Heart right ventricle (tissue), 16 donors: ENCODE results near the gene KRT34. TPM values are rescaled to one million over a fixed set of nuclear protein-coding genes. Genes with fewer than 3 reads are reported as not detected.
"Not testable (repeated sequence)": the region's sequence is repeated elsewhere in the genome, so short reads cannot be mapped to it uniquely, and the experiment has no call there.

Source experiments
- ATAC-seq, 8 donors: fragments of 200-7000 bp; cut with Tn5 transposase; one replicate each; pipeline ENCODE4 v1.9.1; 2020; ENCODE audit warnings: mild to moderate bottlenecking in 8 of 8, moderate library complexity in 8 of 8, moderate number of reproducible peaks in 1 of 8
- DNase-seq, 2 donors: peaks; one replicate each; pipeline ENCODE4 v3.0.0-alpha.2; 2020
- H3K27ac ChIP-seq, 10 donors: fragments of 200-600 bp; sonication (generic) in 2 of 10; one replicate each; pipeline versions ENCODE4 v1.5.0 to v1.8.0; 2020 to 2022; ENCODE audit warnings: mild to moderate bottlenecking in 3 of 10
- H3K27me3 ChIP-seq, 7 donors: fragments of 200-600 bp; one replicate each; pipeline ENCODE4 v1.8.0; 2021 to 2022; ENCODE audit warnings: mild to moderate bottlenecking in 2 of 7
- H3K36me3 ChIP-seq, 9 donors: fragments of 200-600 bp; sonication (generic) in 1 of 9; one replicate each; pipeline versions ENCODE4 v1.5.0 to v1.8.0; 2020 to 2022; ENCODE audit warnings: mild to moderate bottlenecking in 2 of 9
- H3K4me1 ChIP-seq, 9 donors: fragments of 200-600 bp; sonication (generic) in 1 of 9; one replicate each; pipeline versions ENCODE4 v1.5.0 to v1.8.0; 2020 to 2022; ENCODE audit warnings: mild to moderate bottlenecking in 4 of 9
- H3K4me3 ChIP-seq, 10 donors: fragments of 200-600 bp; sonication (generic) in 2 of 10; one replicate each; pipeline versions ENCODE4 v1.5.0 to v1.8.0; 2020 to 2022; ENCODE audit warnings: mild to moderate bottlenecking in 7 of 10, moderate library complexity in 2 of 10
- H3K9me3 ChIP-seq, 11 donors: fragments of 200-600 bp in 10 of 11; sonication (generic) in 2 of 11; one replicate each; pipeline versions ENCODE4 v1.5.0 to v1.8.0; 2013 to 2022; ENCODE audit warnings: mild to moderate bottlenecking in 2 of 11, control low read depth in 1 of 11, moderate library complexity in 1 of 11
- WGBS, 2 donors: extraction: QIAGEN DNeasy Blood & Tissue Kit; methylation state at CpG; one replicate each; pipeline ENCODE4 v1.1.7; 2013; ENCODE audit warnings: inconsistent platforms in 1 of 2; 5-methylcytosine and 5-hydroxymethylcytosine counted together
- intact Hi-C, 10 donors: fragments of 100-400 bp; cut with DNase I; formaldehyde crosslinking; loops; one replicate each; pipeline versions ENCODE4 v1.11.1 to v1.14.2; 2022
- polyA plus RNA-seq, 2 donors: library from polyadenylated mRNA; stranded (reverse); fragments of 200-250 nt; gene quantifications; one replicate each; pipeline ENCODE4 v1.2.3, GENCODE V29; 2013
- total RNA-seq, 10 donors: library from RNA; stranded (reverse); fragmentation: NEBNext Ultra II Directional in 3 of 10; extraction: Animal tissue kit (Norgen Biotek cat#: 25700) in 3 of 10; gene quantifications; one replicate each; pipeline versions ENCODE4 v1.2.1 to v1.2.4, GENCODE V29; 2021 to 2023
- TF ChIP-seq, protein P1 (sequence below), 9 donors: fragments of 200-600 bp; sonication (generic) in 2 of 9; IDR thresholded peaks; one replicate each; pipeline versions ENCODE4 v1.5.0 to v1.8.0; 2021 to 2022; ENCODE audit warnings: antibody characterized with exemption in 9 of 9, mild to moderate bottlenecking in 5 of 9, moderate library complexity in 1 of 9
- donor health status: Arrhythmogenic right ventricular cardiomyopathy.
- donor health status: ischemic (EF 13 %, LVEDD 7.1; RV severe dilation, severe dysfunction).
- donor health status: healthy with polysubstance abuse.
- donor health status: DM: no; HTN: yes; CAD: no.
- donor health status: DM: no; HTN: no; CAD: no.
- donor health status: ischemic (EF 25% LVEDD 6.9; RV normal size, moderate dysfunction).
- donor health status: ischemic (EF 25% LVEDD 5.7; RV mildly dilated, moderate dysfunction).
- donor health status: healthy.
- donor health status: DM: yes; HTN: yes; CAD: no.
- donor health status: Ischemic cardiomyopathy.
- donor health status: ischemic (EF 35%, LVEDD 5.7; RV mildly dilated, moderate dysfunction).
- donor health status: nonischemic (EF 11% LVEDD 7.7; RV severe dilation, severe dysfunction).
- donor health status: DM: yes; HTN: yes; CAD: no.
- donor health status: PGD.
- donor health status: ischemic (EF 29% LVEDD 5.4; RV normal size, mild dysfunction).
- donor health status: nonischemic (EF 23%, LVEDD 6.1; RV moderate dilation, normal function).

The KRT34 gene
- total and polyA plus RNA-seq, 12 donors, result not detected

DNA sequence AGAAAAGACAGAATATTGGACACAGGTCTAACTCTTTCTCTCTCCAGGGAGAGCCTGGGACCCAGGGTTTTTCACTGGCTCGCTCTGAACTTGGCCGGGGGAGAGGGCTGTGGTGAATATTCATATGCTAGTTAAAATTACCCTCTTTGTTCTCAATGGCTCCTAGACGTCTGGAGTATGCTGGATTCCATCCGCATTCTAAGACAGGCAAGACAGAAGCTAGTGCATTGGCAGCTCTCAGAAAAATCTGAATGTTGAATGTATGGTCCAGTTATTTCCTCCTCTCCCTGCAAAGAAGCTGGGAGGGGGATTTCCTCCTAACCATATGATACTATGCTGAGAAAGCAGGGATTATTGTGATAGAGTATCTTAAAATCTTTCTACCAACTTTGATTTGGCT, 5.6 kb upstream of the KRT34 start:
- DNase-seq (no peak), ATAC-seq (no peak)
- TF ChIP-seq, protein P1, sequence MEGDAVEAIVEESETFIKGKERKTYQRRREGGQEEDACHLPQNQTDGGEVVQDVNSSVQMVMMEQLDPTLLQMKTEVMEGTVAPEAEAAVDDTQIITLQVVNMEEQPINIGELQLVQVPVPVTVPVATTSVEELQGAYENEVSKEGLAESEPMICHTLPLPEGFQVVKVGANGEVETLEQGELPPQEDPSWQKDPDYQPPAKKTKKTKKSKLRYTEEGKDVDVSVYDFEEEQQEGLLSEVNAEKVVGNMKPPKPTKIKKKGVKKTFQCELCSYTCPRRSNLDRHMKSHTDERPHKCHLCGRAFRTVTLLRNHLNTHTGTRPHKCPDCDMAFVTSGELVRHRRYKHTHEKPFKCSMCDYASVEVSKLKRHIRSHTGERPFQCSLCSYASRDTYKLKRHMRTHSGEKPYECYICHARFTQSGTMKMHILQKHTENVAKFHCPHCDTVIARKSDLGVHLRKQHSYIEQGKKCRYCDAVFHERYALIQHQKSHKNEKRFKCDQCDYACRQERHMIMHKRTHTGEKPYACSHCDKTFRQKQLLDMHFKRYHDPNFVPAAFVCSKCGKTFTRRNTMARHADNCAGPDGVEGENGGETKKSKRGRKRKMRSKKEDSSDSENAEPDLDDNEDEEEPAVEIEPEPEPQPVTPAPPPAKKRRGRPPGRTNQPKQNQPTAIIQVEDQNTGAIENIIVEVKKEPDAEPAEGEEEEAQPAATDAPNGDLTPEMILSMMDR (IDR thresholded peaks at IDR 0.05), result no peak
- 69 to 74% methylated on average over 4 of the region's 4 CpGs for WGBS, 2 donors
- no peaks in the 10 kb centered on the region for H3K36me3 ChIP-seq
- H3K27me3 ChIP-seq, result peaks cover 0 to 19% (median 0%) of the 10 kb centered on the region in 7 donors
- H3K4me3 ChIP-seq, result no peak overlapping the region
- intact Hi-C loops, result no loop called here
- H3K9me3 ChIP-seq, result peaks cover 0 to 26% (median 14%) of the 10 kb centered on the region in 11 donors
- peaks cover 0 to 4% (median 0%) of the 10 kb centered on the region in 9 donors for H3K4me1 ChIP-seq
- H3K27ac ChIP-seq, result no peak overlapping the region

DNA sequence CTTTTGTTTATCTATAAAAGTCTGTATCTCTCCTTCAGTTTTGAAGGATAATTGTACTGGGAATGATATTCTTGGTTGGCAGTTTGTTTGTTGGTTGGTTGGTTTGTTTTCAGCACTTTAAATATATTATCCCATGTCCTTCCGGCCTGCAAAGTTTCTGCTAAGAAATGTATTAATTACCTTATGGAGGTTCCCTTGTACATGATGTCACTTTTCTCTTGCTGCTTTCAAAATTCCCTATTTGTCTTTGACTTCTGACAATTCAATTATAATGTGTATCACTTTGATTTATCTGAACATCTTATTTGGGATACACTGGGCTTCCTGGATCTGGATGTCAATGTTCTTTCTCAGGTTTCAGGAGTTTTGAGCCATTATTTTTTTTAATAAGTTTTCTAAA, 4.1 kb upstream of the KRT34 start:
- H3K27me3 ChIP-seq, result peaks cover 0 to 11% (median 7%) of the 10 kb centered on the region in 7 donors
- no peaks in the 10 kb centered on the region for H3K36me3 ChIP-seq
- no peak overlapping the region for H3K27ac ChIP-seq
- peaks cover 0 to 26% (median 14%) of the 10 kb centered on the region in 11 donors for H3K9me3 ChIP-seq
- H3K4me3 ChIP-seq, result no peak overlapping the region
- ATAC-seq, result no peak
- TF ChIP-seq, protein P1 (IDR thresholded peaks at IDR 0.05), result no peak
- DNase-seq, result no peak
- WGBS, 2 donors, result 95 to 100% methylated on average over 1 of the region's 1 CpG
- no peaks in the 10 kb centered on the region for H3K4me1 ChIP-seq
- intact Hi-C loops, result no loop called here

DNA sequence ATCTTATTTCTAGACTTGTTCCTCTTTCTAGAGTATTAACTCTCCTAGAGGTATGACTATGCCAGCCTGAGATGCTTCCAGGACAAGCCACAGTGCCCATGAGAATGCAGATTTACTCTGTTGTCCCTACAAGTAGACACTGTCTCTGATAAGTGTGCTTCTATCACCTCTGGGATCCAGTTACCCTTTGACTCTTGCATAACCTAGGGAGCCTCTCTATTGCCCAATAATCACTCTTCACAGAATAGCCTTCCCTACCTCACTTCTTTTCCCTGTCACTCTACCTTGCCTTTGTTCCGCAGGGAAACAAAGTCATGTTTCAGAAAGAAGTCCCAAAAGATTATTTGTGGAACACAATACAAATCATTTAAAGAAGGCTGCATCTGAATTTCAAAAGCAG, 1.6 kb upstream of the KRT34 start:
- 88 to 99% methylated on average over 1 of the region's 1 CpG for WGBS, 2 donors
- TF ChIP-seq, protein P1 (IDR thresholded peaks at IDR 0.05), result no peak
- peaks cover 0 to 26% (median 14%) of the 10 kb centered on the region in 11 donors for H3K9me3 ChIP-seq

DNA sequence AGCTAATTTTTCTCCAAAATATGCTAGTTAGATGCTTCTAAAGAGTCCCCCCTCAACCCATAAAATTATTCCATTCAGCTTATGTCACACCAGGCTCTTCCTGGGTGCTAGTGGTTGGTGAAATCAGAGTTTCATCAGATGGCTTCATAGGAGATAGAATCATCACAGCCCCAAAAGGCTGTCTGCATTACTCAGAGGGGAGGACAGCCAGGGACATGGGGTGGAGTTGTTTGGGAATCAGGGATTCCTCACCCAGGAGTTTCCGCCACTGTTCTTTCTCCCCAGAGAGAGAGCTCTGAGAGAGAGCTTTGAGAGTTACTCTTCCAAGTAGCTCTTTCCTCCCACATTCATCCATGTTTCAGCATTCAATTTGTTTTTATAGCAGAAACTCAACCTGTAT, 288 bp upstream of the KRT34 start:
- intact Hi-C loops, result no loop called here
- H3K27ac ChIP-seq, result no peak overlapping the region

More for the DNA sequence above, 1.6 kb upstream of the KRT34 start:
- H3K36me3 ChIP-seq, result no peaks in the 10 kb centered on the region
- H3K4me1 ChIP-seq, result no peaks in the 10 kb centered on the region
- ATAC-seq (no peak), DNase-seq (no peak)
- H3K4me3 ChIP-seq, result no peak overlapping the region
- no peak overlapping the region for H3K27ac ChIP-seq
- peaks cover 0 to 18% (median 9%) of the 10 kb centered on the region in 7 donors for H3K27me3 ChIP-seq
- intact Hi-C loops, result no loop called here

DNA sequence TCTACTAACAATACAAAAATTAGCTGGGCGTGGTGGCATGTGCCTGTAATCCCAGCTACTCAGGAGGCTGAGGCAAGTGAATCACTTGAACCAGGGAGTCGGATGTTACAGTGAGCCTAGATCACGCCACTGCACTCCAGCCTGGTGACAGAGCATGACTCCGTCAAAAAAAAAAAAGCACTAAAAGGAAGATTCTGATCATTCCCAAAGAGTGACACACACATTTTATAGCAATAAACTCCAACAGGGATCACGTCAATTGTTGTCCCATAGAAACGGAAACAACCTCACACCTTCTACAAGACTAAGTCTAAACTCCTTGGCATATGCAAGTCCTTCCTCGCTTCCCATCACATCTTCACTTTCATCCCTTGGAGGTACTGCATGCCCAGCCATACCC, 2.0 kb downstream of the KRT34 start:
- intact Hi-C loops, H3K36me3 ChIP-seq, H3K27ac ChIP-seq, H3K4me3 ChIP-seq, ATAC-seq, H3K4me1 ChIP-seq, DNase-seq, H3K9me3 ChIP-seq: not testable (repeated sequence)
- 87 to 90% methylated on average over 7 of the region's 7 CpGs for WGBS, 2 donors
- peaks cover 0 to 18% (median 7%) of the 10 kb centered on the region in 7 donors for H3K27me3 ChIP-seq

More for the DNA sequence above, 288 bp upstream of the KRT34 start:
- Histone ChIP-seq H3K4me3 (no peak overlapping the region), H3K27me3 (peaks cover 0 to 18% (median 7%) of the 10 kb centered on the region in 7 donors), H3K4me1 (peaks cover 0 to 3% (median 0%) of the 10 kb centered on the region in 9 donors), H3K36me3 (no peaks in the 10 kb centered on the region), H3K9me3 (peaks cover 0 to 22% (median 14%) of the 10 kb centered on the region in 11 donors)
- TF ChIP-seq, protein P1 (IDR thresholded peaks at IDR 0.05), result no peak
- ATAC-seq, result no peak
- no peak for DNase-seq
- WGBS, 2 donors, result 81 to 93% methylated on average over 1 of the region's 1 CpG
